Stimulated activated CD8-positive, alpha-beta memory T cell treated with anti-CD3 and anti-CD28 coated beads, Interleukin-15, amount 100 ng/mL, for 1 hour (primary cell): ENCODE measurements around the gene STK4.
"Not testable (repeated sequence)": the region's sequence is repeated elsewhere in the genome, so short reads cannot be mapped to it uniquely, and the experiment has no call there.

Experiments
- DNase-seq: peaks from one replicate; pipeline ENCODE4 v3.0.0-alpha.2; 2020; ENCODE audit warnings: low read depth

STK4 gene

DNA sequence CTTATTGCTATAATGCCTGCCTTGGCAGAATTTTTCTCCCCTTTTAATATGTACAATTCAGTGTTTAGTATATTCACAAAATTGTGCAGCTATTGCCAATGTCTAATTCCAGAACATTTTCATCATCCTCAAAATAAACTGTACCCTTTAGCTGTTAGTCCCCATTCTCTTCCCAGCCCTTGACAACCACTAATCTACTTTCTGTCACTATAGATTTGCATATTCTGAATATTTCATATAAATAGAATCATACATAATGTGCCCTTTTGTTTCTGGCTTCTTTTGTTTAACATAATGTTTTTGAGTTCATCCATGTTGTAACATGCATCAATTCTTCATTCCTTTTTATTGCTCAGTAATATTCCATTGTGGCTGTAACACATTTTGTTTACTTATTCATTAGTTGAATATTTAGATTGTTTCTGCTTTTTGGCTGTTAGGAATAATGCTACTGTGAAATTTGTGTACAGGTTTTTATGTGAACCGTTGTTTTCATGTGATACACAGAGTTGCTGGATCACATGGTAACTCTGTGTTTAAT lies 22.4 kb downstream of the STK4 start:
- DNase-seq: no peak

DNA sequence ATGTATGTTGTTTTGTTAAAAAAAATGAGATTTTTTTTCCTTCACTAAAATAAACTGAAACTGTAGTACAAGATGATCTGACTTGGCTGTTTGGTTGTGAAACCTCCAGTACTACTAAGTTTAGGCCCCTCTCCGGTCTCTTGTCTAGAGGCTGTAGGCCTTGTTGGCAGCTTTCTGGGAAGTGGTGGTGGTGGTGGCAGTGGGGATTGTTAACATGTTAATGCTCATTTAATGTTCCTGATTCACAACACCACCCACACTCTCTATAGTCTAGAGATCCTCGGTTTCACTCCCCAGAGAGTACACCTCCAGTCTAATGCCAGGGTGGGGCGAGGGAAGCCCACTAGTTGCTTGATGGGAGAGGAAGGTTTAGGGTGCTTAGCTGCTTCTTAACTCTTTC lies 24.1 kb downstream of the STK4 start:
- no peak for DNase-seq

DNA sequence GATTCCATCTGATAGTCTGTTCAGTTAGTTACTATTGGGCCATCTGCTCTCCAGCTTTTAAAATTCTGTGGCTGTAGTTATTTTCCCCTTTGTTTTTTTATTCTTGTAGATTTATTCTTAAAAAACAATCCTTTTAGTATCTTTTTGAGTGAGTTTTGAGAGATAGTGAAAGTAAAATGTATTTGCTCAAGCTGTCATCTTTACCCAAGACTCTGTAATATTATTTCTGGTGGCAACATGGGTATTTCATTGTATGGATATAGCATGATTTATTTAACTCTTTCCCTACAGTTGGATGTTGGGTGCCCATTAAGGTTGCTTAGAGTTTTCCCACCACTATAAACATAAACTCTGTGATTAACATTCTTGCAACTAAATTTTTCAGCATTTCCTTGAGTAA lies 24.6 kb downstream of the STK4 start:
- DNase-seq: no peak

DNA sequence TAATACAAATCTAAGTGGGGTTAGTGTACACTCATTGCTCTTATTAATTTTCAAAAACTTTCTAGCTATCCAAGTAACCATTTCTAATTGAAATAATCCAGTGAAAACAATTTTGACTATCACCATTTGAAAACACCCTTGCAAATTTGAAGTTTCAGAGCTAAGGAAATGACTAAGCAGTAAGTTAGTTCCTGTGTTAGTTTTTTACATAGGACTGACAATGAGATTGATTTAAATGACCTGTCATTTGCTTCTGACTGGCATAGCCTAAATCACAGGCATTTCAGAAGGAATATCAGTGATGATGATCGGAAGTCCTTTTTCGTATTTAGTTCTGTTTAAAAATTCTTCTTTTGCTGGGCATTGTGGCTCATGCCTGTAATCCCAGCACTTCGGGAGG lies 27.0 kb downstream of the STK4 start:
- no peak for DNase-seq

DNA sequence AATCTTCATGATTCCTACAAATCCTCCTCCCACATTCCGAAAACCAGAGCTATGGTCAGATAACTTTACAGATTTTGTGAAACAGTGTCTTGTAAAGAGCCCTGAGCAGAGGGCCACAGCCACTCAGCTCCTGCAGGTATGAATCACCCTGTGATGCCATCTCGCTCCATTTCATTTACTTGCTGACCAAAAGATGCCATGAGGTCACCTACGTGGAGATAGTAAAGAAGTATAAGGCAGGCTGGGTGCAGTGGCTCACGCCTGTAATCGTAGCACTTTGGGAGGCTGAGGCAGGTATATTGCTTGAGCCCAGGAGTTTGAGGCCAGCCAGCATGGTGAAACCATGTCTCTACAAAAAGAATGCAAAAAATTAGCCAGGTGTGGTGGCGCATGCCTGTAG lies 30.9 kb downstream of the STK4 start:
- no peak for DNase-seq

DNA sequence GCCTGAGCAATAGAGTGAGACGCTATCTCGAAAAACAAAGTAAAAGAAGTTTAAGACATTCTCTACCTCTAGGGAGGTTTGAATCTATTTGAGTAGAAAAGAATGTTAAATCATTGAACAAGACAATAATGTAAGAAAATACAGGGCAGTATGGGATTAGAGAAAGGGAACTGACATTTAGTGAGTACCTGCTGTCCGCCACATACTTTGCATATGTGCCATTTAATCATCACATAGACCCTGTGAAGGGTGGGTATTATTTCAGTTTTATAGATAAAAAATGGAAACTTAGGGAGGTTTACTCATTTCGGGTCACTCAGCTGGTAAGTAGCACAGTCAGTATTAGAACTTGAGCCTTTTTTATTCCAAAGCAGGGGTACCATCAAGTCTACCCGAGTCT lies 31.4 kb downstream of the STK4 start:
- DNase-seq: no peak

DNA sequence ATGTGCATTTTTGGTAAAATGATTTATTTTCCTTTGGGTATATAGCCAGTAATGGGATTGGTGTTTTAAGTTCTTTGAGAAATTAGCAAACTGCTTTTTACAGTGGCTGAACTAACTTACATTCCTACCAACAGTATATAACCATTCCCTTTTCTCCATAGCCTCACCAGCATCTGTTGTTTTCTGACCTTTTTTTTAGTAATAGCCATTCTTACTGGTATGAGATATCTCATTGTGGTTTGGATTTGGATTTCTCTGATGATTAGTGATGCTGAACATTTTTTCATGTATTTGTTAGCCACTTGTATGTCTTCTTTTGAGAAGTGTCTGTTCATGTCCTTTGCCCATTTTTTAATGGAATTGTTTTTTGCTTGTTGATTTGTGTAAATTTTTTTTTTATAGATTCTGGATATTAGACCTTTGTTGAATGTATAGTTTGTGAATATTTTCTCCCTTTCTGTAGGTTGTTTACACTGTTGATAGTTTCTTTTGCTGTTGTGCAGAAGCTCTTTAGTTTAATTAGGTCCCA lies 42.3 kb downstream of the STK4 start:
- DNase-seq: no peak

DNA sequence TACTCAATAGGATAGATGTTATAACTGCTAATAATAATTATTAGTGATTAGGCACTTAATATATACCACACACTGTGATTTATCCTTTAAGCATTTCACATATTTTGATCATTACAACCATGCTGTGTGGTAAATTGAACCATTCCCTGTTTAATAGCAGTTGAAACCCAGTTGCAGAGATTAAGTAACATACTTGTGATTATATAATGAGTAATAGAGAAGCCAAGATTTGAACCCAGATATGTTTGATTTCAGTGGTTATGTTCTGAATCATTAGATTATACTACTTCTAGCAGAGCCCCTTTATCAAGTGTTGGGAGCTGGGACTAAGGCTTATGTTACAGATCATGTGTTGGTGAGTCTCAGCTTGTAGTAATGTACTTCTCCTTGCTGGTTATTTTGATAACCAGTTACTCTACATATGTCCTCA lies 44.1 kb downstream of the STK4 start:
- no peak for DNase-seq

DNA sequence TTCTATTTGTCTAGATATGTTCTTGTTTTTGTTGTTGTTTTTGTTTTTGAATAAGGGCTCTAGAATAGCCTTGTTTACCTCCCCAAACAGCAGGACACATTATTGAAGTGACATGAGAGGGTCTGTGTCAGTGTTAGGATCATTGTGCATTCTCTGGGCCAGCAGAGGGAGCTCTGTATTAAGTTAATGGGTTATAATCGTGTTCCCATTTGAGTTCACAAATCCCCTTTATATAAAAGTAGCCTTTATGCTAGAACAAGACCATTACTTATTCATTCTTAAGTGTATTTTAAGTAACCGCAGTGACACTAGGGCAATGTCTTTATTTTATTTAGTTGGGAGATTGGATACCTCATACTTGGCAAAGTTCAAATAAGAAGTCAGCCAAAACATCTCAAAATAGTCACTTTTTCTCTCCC lies 44.8 kb downstream of the STK4 start:
- peak; percentile 32 for DNase-seq

DNA sequence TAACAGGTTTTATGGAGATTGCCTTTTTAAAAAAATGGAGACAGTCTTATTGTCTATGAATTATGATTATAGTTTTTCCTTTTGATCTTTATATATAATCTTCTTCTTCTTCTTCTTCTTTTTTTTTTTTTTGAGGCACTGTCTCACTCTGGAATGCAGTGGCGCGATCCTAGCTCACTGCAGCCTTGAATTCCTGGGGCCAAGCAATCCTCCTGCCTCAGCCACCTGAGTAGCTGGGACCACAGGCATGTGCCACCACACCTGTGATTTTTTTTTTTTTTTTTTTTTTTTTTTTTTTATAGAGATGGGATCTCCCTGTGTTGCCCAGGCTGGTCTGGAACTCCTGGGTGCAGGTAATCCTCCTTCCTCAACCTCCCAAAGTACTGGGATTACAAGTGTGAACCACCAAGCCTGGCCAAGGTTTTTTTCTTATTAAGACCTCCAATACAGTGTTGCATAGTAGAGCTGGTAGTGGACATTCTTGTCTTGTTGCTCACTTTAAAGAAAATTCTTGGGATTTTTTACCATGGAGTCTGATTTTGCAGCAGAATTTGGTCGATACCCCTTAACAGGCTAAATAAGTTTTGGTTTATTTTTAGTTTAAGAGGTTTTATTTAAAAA lies 46.5 kb downstream of the STK4 start:
- DNase-seq: no peak

DNA sequence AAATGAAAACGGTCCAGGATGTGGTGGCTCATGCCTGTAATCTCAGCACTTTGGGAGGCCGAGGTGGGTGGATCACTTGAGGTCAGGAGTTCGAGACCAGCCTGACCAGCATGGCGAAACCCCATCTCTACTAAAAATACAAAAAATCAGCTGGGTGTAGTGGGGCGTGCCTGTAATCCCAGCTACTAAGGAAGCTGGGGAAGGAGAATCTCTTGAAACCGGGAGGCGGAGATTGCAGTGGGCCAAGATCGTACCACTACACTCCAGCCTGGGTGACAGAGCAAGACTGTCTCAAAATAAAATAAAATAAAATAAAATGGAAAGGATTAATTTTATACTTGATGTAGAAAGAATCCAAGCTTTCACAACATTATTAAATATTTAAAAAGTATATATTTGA lies 47.8 kb downstream of the STK4 start:
- DNase-seq: not testable (repeated sequence)

DNA sequence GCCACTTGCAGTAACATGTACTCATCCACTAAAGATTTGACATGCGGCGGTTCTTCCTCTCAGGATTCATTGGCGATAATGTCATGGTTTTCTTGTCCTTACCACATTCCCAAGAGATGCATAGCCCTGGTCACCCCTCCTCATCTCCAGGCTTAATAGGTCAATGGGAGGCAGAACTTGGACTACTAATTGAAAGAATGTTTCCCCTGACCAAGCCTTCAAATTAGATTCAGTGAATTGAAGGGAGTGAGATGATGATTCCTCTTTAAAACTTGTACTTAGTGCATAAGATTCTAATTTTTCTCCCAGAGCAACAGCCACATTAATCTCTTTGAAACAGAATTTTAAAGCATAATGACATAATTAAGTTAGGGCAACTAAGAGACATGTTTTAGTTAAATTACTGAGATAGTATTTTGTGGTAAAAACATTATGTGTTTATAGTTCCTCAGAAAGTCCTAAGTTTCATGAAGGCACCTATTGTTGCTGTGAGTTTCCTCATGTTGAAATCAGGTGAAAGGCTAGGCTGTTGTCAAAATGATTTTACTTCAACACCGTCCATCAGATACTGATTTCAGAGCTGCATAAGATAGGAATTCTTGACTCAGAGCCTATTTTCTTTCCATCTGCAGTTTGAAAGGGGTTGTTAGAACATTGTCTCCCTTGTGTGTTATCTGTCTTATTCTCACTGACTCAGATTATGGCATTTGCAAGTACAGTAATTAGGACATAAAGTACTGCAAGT lies 48.5 kb downstream of the STK4 start:
- DNase-seq: no peak

DNA sequence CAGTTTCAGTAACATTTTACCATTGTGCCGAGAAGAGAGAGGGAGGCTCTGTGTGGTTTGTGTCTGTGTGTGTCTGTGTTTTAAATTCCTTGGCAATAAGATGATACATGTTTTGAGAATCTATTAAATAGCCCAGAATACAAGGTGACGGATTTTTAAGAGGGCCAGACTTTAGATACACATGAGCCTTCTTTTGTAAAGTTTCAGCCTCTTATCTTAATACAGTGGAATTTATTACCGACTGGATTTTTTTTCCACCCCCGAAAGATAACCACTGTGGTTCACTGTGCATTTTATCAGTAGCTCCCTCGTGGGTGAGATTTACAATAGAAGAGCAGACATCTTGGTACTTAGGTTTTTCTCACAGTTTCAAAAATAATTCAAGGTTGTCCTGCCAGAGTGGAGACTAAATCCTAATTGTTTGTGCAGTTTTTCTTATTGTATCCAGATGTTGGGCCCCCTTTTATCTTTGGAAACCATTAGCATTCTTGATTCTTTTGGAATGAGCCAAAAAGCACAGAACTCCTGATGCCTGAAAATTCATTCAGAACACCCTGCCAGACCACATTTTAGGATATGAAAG lies 49.9 kb downstream of the STK4 start:
- no peak for DNase-seq

DNA sequence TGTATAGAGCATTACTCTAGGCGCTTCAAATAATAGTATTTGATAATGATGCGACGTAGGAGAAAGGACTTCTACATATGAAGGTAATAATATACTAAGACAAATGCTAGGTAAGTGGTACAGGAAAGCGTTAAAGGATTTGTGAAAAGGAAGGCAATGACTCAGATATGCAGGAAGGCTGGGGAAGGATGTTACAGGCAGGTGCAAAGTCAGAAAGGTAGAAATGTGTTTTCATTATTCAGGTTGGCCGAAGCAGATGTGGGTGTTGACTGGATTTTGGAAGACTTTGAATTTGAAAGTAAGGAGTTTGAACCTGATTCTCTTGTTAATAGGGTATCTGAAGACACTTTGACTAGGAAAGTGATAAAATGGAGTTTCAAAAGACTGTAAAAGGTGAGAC lies 51.0 kb downstream of the STK4 start:
- no peak for DNase-seq

DNA sequence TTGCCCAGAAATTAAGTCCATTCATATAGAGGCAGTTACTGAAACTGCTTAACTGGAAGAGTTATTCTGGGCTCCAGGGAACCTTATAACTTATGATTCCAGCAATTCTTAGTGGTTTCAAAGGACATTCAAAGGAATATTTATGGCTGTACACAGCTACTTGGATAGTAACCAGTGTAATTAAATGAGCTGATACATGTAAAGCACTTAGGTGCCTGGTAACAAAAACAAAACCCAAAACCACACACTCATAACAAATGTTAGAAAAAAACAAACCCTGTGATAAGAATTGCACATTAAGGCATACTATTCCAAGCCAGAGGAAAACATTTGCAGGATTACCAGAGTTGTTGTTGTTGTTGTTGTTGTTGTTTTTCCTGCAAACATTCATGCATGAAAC lies 51.5 kb downstream of the STK4 start:
- DNase-seq: no peak

DNA sequence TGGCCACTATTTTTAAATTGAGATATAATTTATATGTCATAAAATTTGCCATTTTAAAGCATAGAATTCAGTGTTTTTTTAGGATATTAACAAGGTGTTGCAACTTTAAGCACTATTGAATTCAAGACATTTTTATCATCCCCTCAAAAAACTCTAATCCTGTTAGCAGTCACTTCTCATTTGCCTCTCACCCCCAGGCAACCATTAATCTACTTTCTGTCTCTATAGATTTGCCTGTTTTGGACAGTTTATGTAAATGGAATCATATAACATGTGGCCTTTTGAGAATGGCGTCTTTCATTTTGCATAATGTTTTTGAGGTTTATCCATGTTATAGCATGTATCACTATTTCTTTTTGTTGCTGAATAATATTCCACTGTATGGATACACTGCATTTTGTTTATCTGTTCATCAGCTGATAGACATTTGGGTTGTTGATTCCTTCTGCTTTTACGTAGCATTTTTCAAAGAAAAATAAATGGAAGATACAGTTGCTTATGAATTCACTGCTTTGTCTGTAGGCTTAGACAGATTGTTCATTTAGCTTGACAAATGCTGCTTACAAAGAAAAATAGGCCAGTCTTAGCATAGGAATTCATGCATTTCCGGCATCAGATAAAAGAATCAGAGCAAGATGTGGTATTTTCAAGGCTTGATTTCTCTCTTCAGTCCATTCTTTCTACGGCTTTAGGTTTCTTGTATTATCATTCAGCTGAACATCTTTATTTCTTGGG lies 52.9 kb downstream of the STK4 start:
- no peak for DNase-seq

DNA sequence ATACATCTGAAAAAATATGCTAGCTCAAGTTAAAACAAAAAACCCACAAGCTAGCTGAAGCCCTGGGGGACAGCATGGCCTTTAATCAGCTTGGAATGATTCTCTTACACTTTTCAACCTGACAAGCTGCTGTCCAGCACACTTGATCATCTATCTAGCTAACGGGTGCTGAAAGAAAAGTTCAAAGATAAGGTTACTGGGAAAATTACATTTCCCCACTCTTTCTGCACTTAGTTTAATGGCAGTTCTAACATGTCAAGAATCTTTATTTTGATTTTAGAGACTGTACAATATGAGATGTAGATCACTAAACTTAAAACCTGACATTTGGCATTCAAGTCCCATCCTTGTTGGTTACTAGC lies 53.4 kb downstream of the STK4 start:
- DNase-seq: no peak

DNA sequence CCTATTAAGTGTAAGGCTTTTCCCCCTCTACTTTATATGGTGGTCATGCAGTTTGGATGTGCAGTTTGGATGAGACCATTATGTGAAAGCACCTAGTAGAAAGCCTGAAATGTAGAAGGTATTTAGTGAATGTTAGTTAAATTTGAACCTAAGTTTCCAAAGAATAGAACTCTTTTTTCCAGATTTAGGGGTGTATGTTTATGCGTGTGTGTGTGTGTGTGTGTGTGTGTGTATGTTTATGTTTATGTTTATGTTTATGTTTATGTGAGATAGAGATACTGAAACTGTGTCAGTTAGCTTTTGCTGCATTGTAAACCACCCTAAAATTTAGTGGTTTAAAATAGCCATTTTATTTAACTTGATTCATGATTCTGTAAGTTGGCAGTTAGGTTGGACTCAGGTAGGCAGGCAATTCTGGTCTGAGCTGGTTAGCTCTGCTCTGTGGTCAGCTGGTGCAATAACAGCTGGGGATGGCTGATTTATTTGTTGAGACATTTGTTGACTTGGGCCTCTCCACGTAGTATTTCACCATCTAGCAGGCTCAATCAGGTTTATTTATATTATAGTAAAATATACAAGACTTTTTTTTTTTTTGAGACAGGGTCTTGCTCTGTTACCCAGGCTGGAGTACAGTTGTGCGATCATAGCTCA lies 54.0 kb downstream of the STK4 start:
- DNase-seq: no peak

DNA sequence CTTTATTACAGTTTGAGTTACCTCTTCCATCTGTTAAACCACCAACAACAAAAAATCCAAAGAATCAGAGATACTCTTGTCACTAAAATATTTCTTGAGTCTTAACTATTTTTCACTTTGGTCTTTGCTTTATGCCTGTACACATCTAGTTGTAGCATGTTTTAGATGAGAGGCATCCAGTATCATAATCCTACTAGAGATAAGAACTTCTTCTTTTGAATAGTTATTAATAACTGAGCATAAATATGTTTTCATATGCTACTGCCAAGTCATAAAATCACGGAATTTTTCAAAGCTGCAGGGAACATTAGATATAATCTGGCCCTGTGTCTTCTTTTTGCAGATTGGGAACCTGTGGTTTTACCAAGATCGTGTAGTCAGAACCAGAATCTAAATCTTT lies 55.3 kb downstream of the STK4 start:
- DNase-seq: no peak

DNA sequence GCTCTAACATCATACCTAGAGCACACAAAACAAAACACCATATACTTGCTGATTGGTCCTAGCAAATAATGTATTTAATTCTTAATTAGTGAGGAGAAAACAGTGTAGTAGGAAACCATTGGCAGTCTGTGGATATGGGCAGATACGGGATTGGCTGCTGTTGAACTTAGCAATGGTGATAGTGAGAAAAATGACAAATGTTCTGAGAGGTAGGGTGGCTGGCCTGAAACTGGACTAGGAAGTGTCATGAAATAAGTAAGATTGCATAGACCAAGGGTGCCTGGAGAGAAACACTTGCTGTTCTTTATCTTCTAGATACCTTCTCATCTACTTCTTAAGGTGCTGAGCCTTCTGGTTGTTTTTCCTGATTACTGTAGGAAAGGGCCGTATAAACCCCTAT lies 56.8 kb downstream of the STK4 start:
- DNase-seq: not testable (repeated sequence)

DNA sequence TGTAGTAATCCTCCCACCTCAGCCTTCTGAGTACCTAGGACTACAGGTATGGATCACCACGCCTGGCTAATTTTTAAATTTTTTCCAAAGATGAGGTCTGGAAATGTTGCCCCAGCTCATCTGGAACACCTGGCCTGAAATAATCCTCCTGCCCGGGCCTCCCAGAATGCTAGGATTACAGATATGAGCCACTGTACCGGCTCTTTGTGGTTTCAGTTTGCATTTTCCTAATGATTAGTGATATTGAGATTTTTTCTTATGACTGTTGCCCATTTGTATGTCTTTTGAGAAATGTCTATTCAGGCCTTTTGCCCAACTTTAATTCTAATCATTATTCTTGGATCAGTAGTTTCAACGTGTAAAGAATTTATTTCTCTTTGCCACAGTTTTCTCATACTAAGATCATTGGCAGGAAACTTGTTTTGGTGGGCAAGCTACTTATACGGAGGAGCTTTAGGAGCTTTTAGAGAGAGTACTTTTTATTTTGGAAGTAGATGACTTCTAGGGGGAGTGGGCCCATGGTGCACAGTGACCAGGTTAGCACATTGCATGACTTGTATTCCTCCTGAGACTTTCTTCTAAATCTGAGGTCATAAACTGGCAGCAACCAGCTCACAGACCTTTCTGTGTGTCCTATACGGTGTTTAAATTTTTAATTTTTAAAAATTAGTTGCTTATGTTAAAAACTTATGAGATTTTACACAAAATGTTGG lies 62.3 kb downstream of the STK4 start:
- no peak for DNase-seq
